H1 (cell line): ENCODE data around the gene ASPA. TPM values are rescaled to one million over a fixed set of nuclear protein-coding genes. Genes with fewer than 3 reads are reported as not detected.

Experiments used
- CTCF ChIA-PET: fragments of 300-600 bp; sonication (Branson Sonifier 250); formaldehyde crosslinking; loops from one replicate; lab custom pipeline; 2021; ENCODE audit not compliant: partially characterized antibody; lab: Charles Lee
- POLR2A ChIA-PET: fragments of 300-600 bp; sonication (Branson Sonifier 250); formaldehyde crosslinking; loops from one replicate; lab custom pipeline; 2021; ENCODE audit warnings: inconsistent platforms; ENCODE audit not compliant: partially characterized antibody; lab: Charles Lee
- DNase-seq, 2 experiments: peaks; one replicate each; pipeline versions ENCODE4 v3.0.0 to v3.0.0-alpha.2; 2010 to 2022; ENCODE audit warnings: low spot score in 2 of 2, low read depth in 1 of 2, mixed read lengths in 1 of 2
- FAIRE-seq: peaks from 2 replicates; lab custom pipeline; 2011; peaks lifted over from hg19 to GRCh38; lab: Jason Lieb, UNC
- H2AFZ ChIP-seq: 2 replicates; pipeline ENCODE4 v1.8.1; 2012; ENCODE audit warnings: low read length, inconsistent platforms
- H2AK5ac ChIP-seq: 2 replicates; pipeline ENCODE4 v1.6.1; 2013; ENCODE audit warnings: low read depth, low read length
- H2BK120ac ChIP-seq: replicated peaks from 2 replicates; pipeline ENCODE3; 2013; ENCODE audit warnings: low read depth, low read length, inconsistent platforms
- H2BK12ac ChIP-seq: 2 replicates; pipeline ENCODE4 v1.6.1; 2013; ENCODE audit warnings: low read depth, low read length
- H2BK15ac ChIP-seq: 2 replicates; pipeline ENCODE4 v1.6.1; 2013; ENCODE audit warnings: low read length
- H2BK20ac ChIP-seq: 2 replicates; pipeline ENCODE4 v1.6.1; 2013; ENCODE audit warnings: low read length
- H2BK5ac ChIP-seq: 2 replicates; pipeline ENCODE4 v1.6.1; 2013; ENCODE audit warnings: low read depth, low read length
- H3K14ac ChIP-seq: 2 replicates; pipeline ENCODE4 v1.6.1; 2013; ENCODE audit warnings: inconsistent platforms; ENCODE audit not compliant: insufficient read length
- H3K18ac ChIP-seq: 2 replicates; pipeline ENCODE4 v1.6.1; 2013; ENCODE audit warnings: low read length; ENCODE audit errors: extremely low read depth
- H3K23ac ChIP-seq: 2 replicates; pipeline ENCODE4 v1.6.1; 2013; ENCODE audit warnings: inconsistent platforms; ENCODE audit not compliant: insufficient read length
- H3K23me2 ChIP-seq: 2 replicates; pipeline ENCODE4 v1.6.1; 2013; ENCODE audit warnings: low read depth, low read length
- H3K27ac ChIP-seq: 2 replicates; pipeline ENCODE4 v1.6.1; 2011; ENCODE audit warnings: low read depth, low read length, inconsistent platforms
- H3K27me3 ChIP-seq, 4 experiments: replicated peaks in 1 of 4; 1 replicate in 1 of 4; 2 replicates in 3 of 4; pipeline versions ENCODE4 v1.6.1 to v1.8.1; 2011 to 2013; ENCODE audit warnings: low read length in 3 of 4, mild to moderate bottlenecking in 3 of 4, inconsistent platforms in 2 of 4, mixed read lengths in 2 of 4, moderate library complexity in 1 of 4; ENCODE audit not compliant: control insufficient read depth in 3 of 4, insufficient read depth in 3 of 4; ENCODE audit errors: extremely low read depth in 1 of 4
- H3K36me3 ChIP-seq, 4 experiments: 2 replicates each; pipeline versions ENCODE4 v1.6.1 to v1.8.1; 2011 to 2013; ENCODE audit warnings: mild to moderate bottlenecking in 4 of 4, low read length in 3 of 4, moderate library complexity in 2 of 4, control low read depth in 1 of 4, inconsistent platforms in 1 of 4; ENCODE audit not compliant: insufficient read depth in 4 of 4, control insufficient read depth in 2 of 4
- H3K4ac ChIP-seq: replicated peaks from 2 replicates; pipeline ENCODE3; 2013; ENCODE audit warnings: low read length, low read depth, mixed read lengths, inconsistent platforms; ENCODE audit not compliant: insufficient read length
- H3K4me1 ChIP-seq, 4 experiments: replicated peaks in 1 of 4; 1 replicate in 1 of 4; 2 replicates in 3 of 4; pipeline versions ENCODE4 v1.6.1 to v1.8.1; 2011 to 2013; ENCODE audit warnings: low read length in 3 of 4, inconsistent platforms in 2 of 4, mixed read lengths in 1 of 4; ENCODE audit not compliant: insufficient read depth in 4 of 4, control insufficient read depth in 3 of 4
- H3K4me2 ChIP-seq, 2 experiments: 2 replicates each; pipeline versions ENCODE4 v1.6.1 to v1.8.1; 2011 to 2013; ENCODE audit warnings: low read depth in 2 of 2, low read length in 2 of 2, control low read depth in 1 of 2, inconsistent platforms in 1 of 2, mild to moderate bottlenecking in 1 of 2; ENCODE audit not compliant: insufficient read depth in 1 of 2
- H3K4me3 ChIP-seq, 4 experiments: fragments of 200-600, 300-600 bp in 1 of 4; sonication (generic), shearing (Covaris generic), sonication (Bioruptor Twin) in 1 of 4; 2 replicates each; pipeline versions ENCODE4 v1.5.1 to v1.8.1; 2011 to 2016; ENCODE audit warnings: low read length in 4 of 4, low read depth in 3 of 4, control low read depth in 2 of 4, inconsistent platforms in 2 of 4, mild to moderate bottlenecking in 2 of 4, mixed read lengths in 1 of 4, moderate library complexity in 1 of 4; ENCODE audit not compliant: insufficient read depth in 2 of 4; ENCODE audit errors: extremely low read depth in 1 of 4
- H3K56ac ChIP-seq: replicated peaks from 2 replicates; pipeline ENCODE3; 2013; ENCODE audit warnings: low read depth, mild to moderate bottlenecking, mixed read lengths, low read length, inconsistent platforms; ENCODE audit not compliant: insufficient read length
- H3K79me1 ChIP-seq: 2 replicates; pipeline ENCODE4 v1.6.1; 2013; ENCODE audit warnings: low read depth, low read length, control low read depth
- H3K79me2 ChIP-seq, 2 experiments: 2 replicates each; pipeline versions ENCODE4 v1.6.1 to v1.8.1; 2012 to 2013; ENCODE audit warnings: low read length in 2 of 2, mild to moderate bottlenecking in 2 of 2, inconsistent platforms in 1 of 2; ENCODE audit not compliant: insufficient read depth in 2 of 2, control insufficient read depth in 1 of 2
- H3K9ac ChIP-seq, 4 experiments: replicated peaks in 1 of 4; 1 replicate in 1 of 4; 2 replicates in 3 of 4; pipeline versions ENCODE4 v1.6.1 to v1.8.1; 2011 to 2013; ENCODE audit warnings: low read depth in 3 of 4, low read length in 3 of 4, control low read depth in 2 of 4, mild to moderate bottlenecking in 2 of 4, moderate library complexity in 2 of 4, inconsistent platforms in 1 of 4; ENCODE audit errors: extremely low read depth in 1 of 4
- H3K9me3 ChIP-seq, 2 experiments: 2 replicates each; pipeline versions ENCODE4 v1.6.1 to v1.8.1; 2012 to 2013; ENCODE audit warnings: mild to moderate bottlenecking in 2 of 2, moderate library complexity in 2 of 2, control low read depth in 1 of 2, inconsistent platforms in 1 of 2, low read depth in 1 of 2, low read length in 1 of 2, mixed read lengths in 1 of 2; ENCODE audit not compliant: insufficient read depth in 2 of 2
- H4K20me1 ChIP-seq, 2 experiments: replicated peaks in 1 of 2; 2 replicates each; pipeline versions ENCODE3 to v1.8.1; 2011 to 2013; ENCODE audit warnings: inconsistent platforms in 2 of 2, low read length in 2 of 2, mild to moderate bottlenecking in 1 of 2; ENCODE audit not compliant: insufficient read depth in 2 of 2, control insufficient read depth in 1 of 2
- H4K5ac ChIP-seq: 2 replicates; pipeline ENCODE4 v1.6.1; 2013; ENCODE audit warnings: low read length, low read depth, mixed read lengths, inconsistent platforms; ENCODE audit not compliant: insufficient read length
- H4K8ac ChIP-seq: 2 replicates; pipeline ENCODE4 v1.8.0; 2013; ENCODE audit warnings: mild to moderate bottlenecking, moderate library complexity, low read length, inconsistent platforms; ENCODE audit not compliant: insufficient read depth; ENCODE audit errors: extremely low read depth
- H4K91ac ChIP-seq: replicated peaks from 2 replicates; pipeline ENCODE3; 2013; ENCODE audit warnings: low read length, mixed read lengths, inconsistent platforms; ENCODE audit not compliant: insufficient read length
- CBX5 ChIP-seq: fragments of 300-800, 300-1000 bp; sonication (generic); IDR thresholded peaks from 2 replicates; pipeline ENCODE4 v1.7.1; 2016; ENCODE audit warnings: antibody characterized with exemption, low read length, low read depth
- FOSL1 ChIP-seq: IDR thresholded peaks from 2 replicates; pipeline ENCODE4 v1.6.1; 2011; ENCODE audit warnings: mild to moderate bottlenecking, low read depth, low read length, moderate library complexity; ENCODE audit not compliant: insufficient read depth
- GABPA ChIP-seq: IDR thresholded peaks from 2 replicates; pipeline ENCODE4 v1.6.1; 2011; ENCODE audit warnings: mild to moderate bottlenecking, low read length, moderate library complexity, borderline replicate concordance; ENCODE audit not compliant: insufficient read depth
- JUN ChIP-seq: IDR thresholded peaks from 2 replicates; pipeline ENCODE4 v1.6.1; 2011; ENCODE audit warnings: low read depth, mild to moderate bottlenecking, improper control_type of control experiment, low read length
- KDM1A ChIP-seq: fragments of 200-600, 300-600 bp; sonication (generic); IDR thresholded peaks from 2 replicates; pipeline ENCODE4 v1.7.1; 2016; ENCODE audit warnings: mild to moderate bottlenecking, low read length, borderline replicate concordance
- MAFK ChIP-seq: IDR thresholded peaks from 2 replicates; pipeline ENCODE4 v1.6.1; 2012; ENCODE audit warnings: low read depth, mild to moderate bottlenecking, improper control_type of control experiment, low read length
- NRF1 ChIP-seq: IDR thresholded peaks from 2 replicates; pipeline ENCODE4 v1.6.1; 2011; ENCODE audit warnings: mild to moderate bottlenecking, low read depth, low read length, improper control_type of control experiment
- PHF8 ChIP-seq: fragments of 200-600 bp; sonication (generic); conservative IDR thresholded peaks from 2 replicates; pipeline ENCODE4 v1.7.1; 2012; ENCODE audit warnings: low read depth, mild to moderate bottlenecking, inconsistent platforms, low read length, moderate library complexity
- RFX5 ChIP-seq: IDR thresholded peaks from 2 replicates; pipeline ENCODE4 v1.6.1; 2011; ENCODE audit warnings: low read depth, low read length, improper control_type of control experiment, borderline replicate concordance
- TBP ChIP-seq: IDR thresholded peaks from 2 replicates; pipeline ENCODE4 v1.6.1; 2011; ENCODE audit warnings: low read depth, low read length, improper control_type of control experiment
- TCF12 ChIP-seq: IDR thresholded peaks from 2 replicates; pipeline ENCODE4 v1.6.1; 2011; ENCODE audit warnings: low read depth, mild to moderate bottlenecking, low read length
- ZNF274 ChIP-seq: IDR thresholded peaks from 2 replicates; pipeline ENCODE4 v1.7.0; 2012; ENCODE audit warnings: low read length, borderline replicate concordance; ENCODE audit errors: extremely low read depth
- WGBS, 2 experiments: shearing (Covaris generic) in 1 of 2; methylation state at CpG; one replicate each; pipeline versions ENCODE4 v1.1.6 to v1.1.7; 2013 to 2015; ENCODE audit warnings: low lambda C conversion rate in 2 of 2, mixed read lengths in 2 of 2, inconsistent platforms in 1 of 2, low coverage in 1 of 2, missing lambda C conversion rate in 1 of 2; ENCODE audit not compliant: insufficient replicate concordance in 2 of 2, insufficient coverage in 1 of 2, insufficient read length in 1 of 2; ENCODE audit errors: extremely low coverage in 1 of 2, missing lambda C conversion rate in 1 of 2; 5-methylcytosine and 5-hydroxymethylcytosine counted together
- polyA plus RNA-seq, 7 experiments: library from polyadenylated mRNA; depleted of rRNA in 3 of 7; stranded (reverse) in 5 of 7; unstranded in 2 of 7; fragments of >200 nt in 5 of 7; fragments of 200-250 nt in 2 of 7; gene quantifications; 1 replicate in 5 of 7; 2 replicates in 1 of 7; 4 replicates in 1 of 7; pipeline versions ENCODE4 v1.2.1 to v1.2.3, GENCODE V29; 2011 to 2013; ENCODE audit warnings: missing spikeins in 2 of 7, mixed read lengths in 2 of 7
- total RNA-seq: library from RNA; stranded (reverse); fragmentation: NEBNext Ultra II Directional; extraction: Animal tissue kit (Norgen Biotek cat#: 25700); gene quantifications from 2 replicates; pipeline ENCODE4 v1.2.1, GENCODE V29; 2021
- TF ChIP-seq, protein P1 (sequence below): IDR thresholded peaks from 2 replicates; pipeline ENCODE4 v1.6.1; 2012; ENCODE audit warnings: inconsistent platforms
- TF ChIP-seq, protein P2 (sequence below): IDR thresholded peaks from 2 replicates; pipeline ENCODE4 v1.6.1; 2012; ENCODE audit warnings: inconsistent platforms

The ASPA gene
- total and polyA plus RNA-seq, 2 of the 8 experiments (the other 6 are each of a cell fraction or from before 2014, with no cell fraction given), result 0.03 TPM; not detected in 1

DNA sequence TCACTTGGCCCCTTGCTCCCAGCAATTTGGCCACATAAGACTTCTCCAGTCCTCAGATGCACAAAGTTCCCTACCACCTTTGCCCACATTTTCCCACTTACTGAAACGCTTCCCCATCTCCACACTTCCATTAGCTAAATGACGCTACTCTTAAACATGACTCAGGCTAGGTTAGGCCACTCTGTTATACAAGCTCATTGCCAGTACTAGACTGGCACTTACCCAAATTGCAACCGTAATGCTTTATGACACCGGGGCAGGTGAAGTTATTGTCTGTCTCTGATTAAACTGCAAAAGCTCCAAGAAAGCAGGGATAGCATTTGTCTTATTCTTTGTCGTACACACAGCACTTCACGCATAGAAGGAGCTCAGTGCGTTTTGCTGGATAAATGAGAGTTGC is 29.2 kb downstream of the ASPA start:
- H3K23me2 ChIP-seq, result no peaks in the 10 kb centered on the region
- H3K4me2 ChIP-seq, result no peak overlapping the region
- H3K18ac ChIP-seq, result no peak overlapping the region
- no peaks in the 10 kb centered on the region for H3K79me1 ChIP-seq
- H2AK5ac ChIP-seq, result no peak overlapping the region
- peak overlapping the region; percentile 47 for H3K4ac ChIP-seq
- POLR2A ChIA-PET, result no interaction called here
- H2BK15ac ChIP-seq, result no peak overlapping the region
- H4K8ac ChIP-seq, result no peak overlapping the region
- no peak overlapping the region for H3K27ac ChIP-seq
- no peak overlapping the region for H3K9ac ChIP-seq
- H4K5ac ChIP-seq, result no peak overlapping the region
- WGBS, 2 experiments, result 90% methylated on average over 7 of the region's 7 CpGs; no CpG with 5 or more reads in 1 of the 2 experiments
- no peaks in the 10 kb centered on the region for H3K27me3 ChIP-seq
- H3K79me2 ChIP-seq, result no peaks in the 10 kb centered on the region
- H3K9me3 ChIP-seq, result peaks cover 0 to 6% of the 10 kb centered on the region in 2 experiments; a peak in 3 of 4 replicates
- DNase-seq, result no peak
- no peak overlapping the region for H4K91ac ChIP-seq
- H3K4me1 ChIP-seq, result peaks cover 0 to under 1% (median 0%) of the 10 kb centered on the region in 4 experiments; a peak in 1 of 7 replicates
- no peak overlapping the region for H3K56ac ChIP-seq
- H3K4me3 ChIP-seq, result no peak overlapping the region
- peak overlapping the region; percentile 56 for H2BK120ac ChIP-seq
- H3K14ac ChIP-seq, result no peak overlapping the region
- H2BK12ac ChIP-seq, result no peak overlapping the region
- no peaks in the 10 kb centered on the region for H4K20me1 ChIP-seq
- H2AFZ ChIP-seq, result no peak overlapping the region
- no peak for FAIRE-seq
- H2BK5ac ChIP-seq, result no peak overlapping the region
- H2BK20ac ChIP-seq, result no peak overlapping the region
- H3K36me3 ChIP-seq, result no peaks in the 10 kb centered on the region
- H3K23ac ChIP-seq, result no peak overlapping the region
- CTCF ChIA-PET, result no interaction called here
- TF ChIP-seq, protein P1, sequence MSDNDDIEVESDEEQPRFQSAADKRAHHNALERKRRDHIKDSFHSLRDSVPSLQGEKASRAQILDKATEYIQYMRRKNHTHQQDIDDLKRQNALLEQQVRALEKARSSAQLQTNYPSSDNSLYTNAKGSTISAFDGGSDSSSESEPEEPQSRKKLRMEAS, result no peak
- TF ChIP-seq NRF1, result no peak
- TF ChIP-seq ZNF274, result no peak
- TF ChIP-seq RFX5, result no peak
- TF ChIP-seq JUN, result no peak
- no peak for TF ChIP-seq TBP
- TF ChIP-seq TCF12, result no peak
- TF ChIP-seq PHF8, result no peak
- TF ChIP-seq FOSL1, result no peak
- TF ChIP-seq KDM1A, result no peak
- TF ChIP-seq GABPA, result no peak
- TF ChIP-seq, protein P2, sequence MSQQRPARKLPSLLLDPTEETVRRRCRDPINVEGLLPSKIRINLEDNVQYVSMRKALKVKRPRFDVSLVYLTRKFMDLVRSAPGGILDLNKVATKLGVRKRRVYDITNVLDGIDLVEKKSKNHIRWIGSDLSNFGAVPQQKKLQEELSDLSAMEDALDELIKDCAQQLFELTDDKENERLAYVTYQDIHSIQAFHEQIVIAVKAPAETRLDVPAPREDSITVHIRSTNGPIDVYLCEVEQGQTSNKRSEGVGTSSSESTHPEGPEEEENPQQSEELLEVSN, result no peak
- no peak for TF ChIP-seq MAFK
- TF ChIP-seq CBX5, result no peak
